HG03565 (cell line): ENCODE data around the gene SEMA5A.

Experiments
- ATAC-seq: cut with Tn5 transposase; IDR thresholded peaks from one replicate; pipeline ENCODE4 v1.9.1; 2021; ENCODE audit warnings: mild to moderate bottlenecking, moderate library complexity; ENCODE audit not compliant: unreplicated experiment

Gene SEMA5A

GRCh38 chr5:9139344-9139743 lies 406.5 kb downstream of the SEMA5A start:
- no peak for ATAC-seq

GRCh38 chr5:9128136-9128535 lies 417.7 kb downstream of the SEMA5A start:
- no peak for ATAC-seq

GRCh38 chr5:9126490-9126889 lies 419.4 kb downstream of the SEMA5A start:
- no peak for ATAC-seq

GRCh38 chr5:9125852-9126251 lies 420.0 kb downstream of the SEMA5A start:
- ATAC-seq: peak; percentile 85

GRCh38 chr5:9124838-9125237 lies 421.0 kb downstream of the SEMA5A start:
- ATAC-seq: no peak

- no peak for ATAC-seq
These were observed 421.8 kb downstream of the SEMA5A start for GRCh38 chr5:9124071-9124470.

GRCh38 chr5:9122528-9122927 lies 423.3 kb downstream of the SEMA5A start:
- ATAC-seq: no peak

- no peak for ATAC-seq
These were observed 424.3 kb downstream of the SEMA5A start for GRCh38 chr5:9121597-9121996.

- ATAC-seq: no peak
These were observed 427.0 kb downstream of the SEMA5A start for GRCh38 chr5:9118852-9119251.

- no peak for ATAC-seq
These were observed 430.8 kb downstream of the SEMA5A start for GRCh38 chr5:9115093-9115492.

GRCh38 chr5:9112520-9113291 lies 433.2 kb downstream of the SEMA5A start:
- no peak for ATAC-seq

GRCh38 chr5:9108162-9108561 lies 437.7 kb downstream of the SEMA5A start:
- ATAC-seq: no peak

GRCh38 chr5:9105851-9106250 lies 440.0 kb downstream of the SEMA5A start:
- ATAC-seq: no peak

- no peak for ATAC-seq
These were observed 441.1 kb downstream of the SEMA5A start for GRCh38 chr5:9104571-9105339.

- ATAC-seq: no peak
These were observed 442.6 kb downstream of the SEMA5A start for GRCh38 chr5:9103290-9103689.

- no peak for ATAC-seq
These were observed 446.2 kb downstream of the SEMA5A start for GRCh38 chr5:9099689-9100088.

GRCh38 chr5:9098990-9099389 lies 446.9 kb downstream of the SEMA5A start:
- no peak for ATAC-seq

- no peak for ATAC-seq
These were observed 451.3 kb downstream of the SEMA5A start for GRCh38 chr5:9094582-9094981.

- ATAC-seq: no peak
These were observed 453.8 kb downstream of the SEMA5A start for GRCh38 chr5:9091896-9092662.

GRCh38 chr5:9090381-9091026 lies 455.4 kb downstream of the SEMA5A start:
- no peak for ATAC-seq

GRCh38 chr5:9089893-9090292 lies 456.0 kb downstream of the SEMA5A start:
- no peak for ATAC-seq
